Liver (tissue), 3 donors: ENCODE measurements around the gene PDE12.

Source experiments
- EGR1 ChIP-seq, 2 donors: IDR thresholded peaks; 2 replicates each; pipeline ENCODE4 v1.6.1; 2016 to 2018; ENCODE audit warnings: antibody characterized with exemption in 2 of 2, low read depth in 2 of 2
- FOXA1 ChIP-seq: IDR thresholded peaks from 2 replicates; pipeline ENCODE4 v1.6.1; 2016; ENCODE audit warnings: antibody characterized with exemption
- FOXA2 ChIP-seq: IDR thresholded peaks from 2 replicates; pipeline ENCODE4 v1.6.1; 2016; ENCODE audit warnings: antibody characterized with exemption
- GABPA ChIP-seq, 2 donors: IDR thresholded peaks in 1 of 2; conservative IDR thresholded peaks in 1 of 2; 2 replicates each; pipeline ENCODE4 v1.6.1; 2016; ENCODE audit warnings: antibody characterized with exemption in 2 of 2, mild to moderate bottlenecking in 1 of 2, moderate library complexity in 1 of 2
- HNF4G ChIP-seq: IDR thresholded peaks from 2 replicates; pipeline ENCODE4 v1.6.1; 2016; ENCODE audit warnings: antibody characterized with exemption
- JUND ChIP-seq, 2 donors: IDR thresholded peaks; 2 replicates each; pipeline ENCODE4 v1.6.1; 2016; ENCODE audit warnings: antibody characterized with exemption in 2 of 2
- TAF1 ChIP-seq: conservative IDR thresholded peaks from 2 replicates; pipeline ENCODE4 v1.6.1; 2016; ENCODE audit warnings: antibody characterized with exemption, mild to moderate bottlenecking
- TF ChIP-seq, protein P1 (sequence below): fragments of 150-350 bp; IDR thresholded peaks from 2 replicates; pipeline ENCODE4 v1.5.1; 2017; ENCODE audit warnings: improper control_type of control experiment, low read depth, low read length; ENCODE audit not compliant: missing input control
- TF ChIP-seq, protein P2 (sequence below): IDR thresholded peaks from 2 replicates; pipeline ENCODE4 v1.6.1; 2016; ENCODE audit warnings: antibody characterized with exemption
- donor health status: healthy.
- donor health status: healthy.

DNA sequence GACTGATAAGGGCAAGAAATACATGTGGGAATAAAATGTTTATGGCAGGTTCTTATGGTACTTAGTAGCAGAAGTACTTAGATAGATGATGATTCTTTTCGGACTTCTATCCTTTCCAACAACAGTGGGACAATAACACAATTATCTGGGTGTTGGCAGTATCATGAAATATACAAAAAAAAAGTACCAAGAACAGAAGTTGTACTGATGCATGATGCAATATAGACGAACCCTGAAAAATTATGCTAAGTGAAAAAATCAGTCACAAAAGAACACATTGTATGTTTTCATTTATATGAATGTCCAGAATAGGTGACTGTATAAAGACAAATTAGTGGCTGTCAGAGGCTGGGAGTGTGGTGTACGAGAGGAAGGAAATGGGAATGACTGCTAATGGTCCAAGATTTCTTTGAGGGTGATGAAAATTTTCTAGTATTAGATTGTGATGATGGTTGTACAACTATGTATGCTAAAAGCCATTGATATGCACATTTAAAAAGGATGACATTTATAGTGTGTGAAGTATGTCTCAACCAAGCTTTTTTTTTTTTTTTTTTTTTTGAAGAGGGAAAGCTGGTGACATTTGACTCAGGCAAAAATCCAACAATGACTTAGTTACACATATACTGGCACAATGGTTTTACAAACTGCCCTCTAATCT is 20.0 kb downstream of the PDE12 start:
- TF ChIP-seq FOXA1 (no peak), EGR1 (IDR thresholded peaks at IDR 0.05; ENCODE audit: low read depth in 2 of 2) (no peak), TAF1 (no peak), JUND (IDR thresholded peaks at IDR 0.05) (no peak), HNF4G (no peak), FOXA2 (no peak), GABPA (IDR thresholded peaks at IDR 0.05 in 1 of 2, conservative IDR thresholded peaks at IDR 0.05 in 1 of 2) (no peak)
- TF ChIP-seq, protein P1, sequence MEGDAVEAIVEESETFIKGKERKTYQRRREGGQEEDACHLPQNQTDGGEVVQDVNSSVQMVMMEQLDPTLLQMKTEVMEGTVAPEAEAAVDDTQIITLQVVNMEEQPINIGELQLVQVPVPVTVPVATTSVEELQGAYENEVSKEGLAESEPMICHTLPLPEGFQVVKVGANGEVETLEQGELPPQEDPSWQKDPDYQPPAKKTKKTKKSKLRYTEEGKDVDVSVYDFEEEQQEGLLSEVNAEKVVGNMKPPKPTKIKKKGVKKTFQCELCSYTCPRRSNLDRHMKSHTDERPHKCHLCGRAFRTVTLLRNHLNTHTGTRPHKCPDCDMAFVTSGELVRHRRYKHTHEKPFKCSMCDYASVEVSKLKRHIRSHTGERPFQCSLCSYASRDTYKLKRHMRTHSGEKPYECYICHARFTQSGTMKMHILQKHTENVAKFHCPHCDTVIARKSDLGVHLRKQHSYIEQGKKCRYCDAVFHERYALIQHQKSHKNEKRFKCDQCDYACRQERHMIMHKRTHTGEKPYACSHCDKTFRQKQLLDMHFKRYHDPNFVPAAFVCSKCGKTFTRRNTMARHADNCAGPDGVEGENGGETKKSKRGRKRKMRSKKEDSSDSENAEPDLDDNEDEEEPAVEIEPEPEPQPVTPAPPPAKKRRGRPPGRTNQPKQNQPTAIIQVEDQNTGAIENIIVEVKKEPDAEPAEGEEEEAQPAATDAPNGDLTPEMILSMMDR = no peak
- TF ChIP-seq, protein P2, sequence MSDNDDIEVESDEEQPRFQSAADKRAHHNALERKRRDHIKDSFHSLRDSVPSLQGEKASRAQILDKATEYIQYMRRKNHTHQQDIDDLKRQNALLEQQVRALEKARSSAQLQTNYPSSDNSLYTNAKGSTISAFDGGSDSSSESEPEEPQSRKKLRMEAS = no peak
